ENCODE measurements around the gene SLC6A12.

SLC6A12 gene

GRCh38 chr12:196436-196835, 17.5 kb downstream of the SLC6A12 start:
- no peak for TF ChIP-seq CTCF (IDR thresholded peaks at IDR 0.05; ENCODE audit: poor library complexity, severe bottlenecking)
- no peak overlapping the region for H3K4me3 ChIP-seq (ENCODE audit: severe bottlenecking)
- H3K27me3 ChIP-seq (ENCODE audit: insufficient read depth, poor library complexity, severe bottlenecking): peaks cover 10% of the 10 kb centered on the region
- ATAC-seq (ENCODE audit: low read depth) (no peak), DNase-seq (ENCODE audit: low spot score) (no peak)
- H3K9me3 ChIP-seq (ENCODE audit: severe bottlenecking): no peaks in the 10 kb centered on the region
- no peaks in the 10 kb centered on the region for H3K36me3 ChIP-seq (ENCODE audit: low read depth)
- H3K4me1 ChIP-seq (ENCODE audit: insufficient read depth, poor library complexity, severe bottlenecking): no peaks in the 10 kb centered on the region
- H3K27ac ChIP-seq (ENCODE audit: poor library complexity, severe bottlenecking): no peak overlapping the region

GRCh38 chr12:195951-196350, 18.0 kb downstream of the SLC6A12 start:
- H3K27ac ChIP-seq (ENCODE audit: poor library complexity, severe bottlenecking): no peak overlapping the region
- ATAC-seq (ENCODE audit: low read depth) (no peak), DNase-seq (ENCODE audit: low spot score) (no peak)
- no peaks in the 10 kb centered on the region for H3K36me3 ChIP-seq (ENCODE audit: low read depth)
- H3K4me3 ChIP-seq (ENCODE audit: severe bottlenecking): no peak overlapping the region
- H3K9me3 ChIP-seq (ENCODE audit: severe bottlenecking): no peaks in the 10 kb centered on the region
- TF ChIP-seq CTCF (IDR thresholded peaks at IDR 0.05; ENCODE audit: poor library complexity, severe bottlenecking): no peak
- H3K27me3 ChIP-seq (ENCODE audit: insufficient read depth, poor library complexity, severe bottlenecking): peaks cover 10% of the 10 kb centered on the region
- no peaks in the 10 kb centered on the region for H3K4me1 ChIP-seq (ENCODE audit: insufficient read depth, poor library complexity, severe bottlenecking)

- no peaks in the 10 kb centered on the region for H3K4me1 ChIP-seq (ENCODE audit: insufficient read depth, poor library complexity, severe bottlenecking)
Measured at GRCh38 chr12:195156-195555, 18.8 kb downstream of the SLC6A12 start.

GRCh38 chr12:194276-194675, 19.7 kb downstream of the SLC6A12 start:
- ATAC-seq (ENCODE audit: low read depth) (no peak), DNase-seq (ENCODE audit: low spot score) (no peak)
- Histone ChIP-seq H3K27ac (ENCODE audit: poor library complexity, severe bottlenecking) (no peak overlapping the region), H3K27me3 (ENCODE audit: insufficient read depth, poor library complexity, severe bottlenecking) (peaks cover 8% of the 10 kb centered on the region), H3K4me3 (ENCODE audit: severe bottlenecking) (no peak overlapping the region), H3K4me1 (ENCODE audit: insufficient read depth, poor library complexity, severe bottlenecking) (no peaks in the 10 kb centered on the region), H3K9me3 (ENCODE audit: severe bottlenecking) (no peaks in the 10 kb centered on the region), H3K36me3 (ENCODE audit: low read depth) (no peaks in the 10 kb centered on the region)
- TF ChIP-seq CTCF (IDR thresholded peaks at IDR 0.05; ENCODE audit: poor library complexity, severe bottlenecking): no peak

More at GRCh38 chr12:195156-195555, 18.8 kb downstream of the SLC6A12 start:
- no peak overlapping the region for H3K4me3 ChIP-seq (ENCODE audit: severe bottlenecking)
- H3K27ac ChIP-seq (ENCODE audit: poor library complexity, severe bottlenecking): no peak overlapping the region
- H3K9me3 ChIP-seq (ENCODE audit: severe bottlenecking): no peaks in the 10 kb centered on the region
- DNase-seq (ENCODE audit: low spot score) (no peak), ATAC-seq (ENCODE audit: low read depth) (no peak)
- H3K36me3 ChIP-seq (ENCODE audit: low read depth): no peaks in the 10 kb centered on the region
- no peak for TF ChIP-seq CTCF (IDR thresholded peaks at IDR 0.05; ENCODE audit: poor library complexity, severe bottlenecking)
- H3K27me3 ChIP-seq (ENCODE audit: insufficient read depth, poor library complexity, severe bottlenecking): peaks cover 10% of the 10 kb centered on the region

GRCh38 chr12:193261-193660, 20.7 kb downstream of the SLC6A12 start:
- DNase-seq (ENCODE audit: low spot score): no peak

More at GRCh38 chr12:193261-193660, 20.7 kb downstream of the SLC6A12 start:
- TF ChIP-seq CTCF (IDR thresholded peaks at IDR 0.05; ENCODE audit: poor library complexity, severe bottlenecking): no peak
- H3K36me3 ChIP-seq (ENCODE audit: low read depth): no peaks in the 10 kb centered on the region
- no peak overlapping the region for H3K27ac ChIP-seq (ENCODE audit: poor library complexity, severe bottlenecking)
- H3K4me1 ChIP-seq (ENCODE audit: insufficient read depth, poor library complexity, severe bottlenecking): no peaks in the 10 kb centered on the region
- H3K27me3 ChIP-seq (ENCODE audit: insufficient read depth, poor library complexity, severe bottlenecking): no peaks in the 10 kb centered on the region
- H3K9me3 ChIP-seq (ENCODE audit: severe bottlenecking): no peaks in the 10 kb centered on the region
- no peak overlapping the region for H3K4me3 ChIP-seq (ENCODE audit: severe bottlenecking)
- no peak for ATAC-seq (ENCODE audit: low read depth)

All from RWPE2 (cell line).